ENCODE data around the gene FAM90A26. TPM values are rescaled to one million over a fixed set of nuclear protein-coding genes. Genes with fewer than 3 reads are reported as not detected.
A peak's percentile ranks its signal among the peaks of the same experiment; 100 is the strongest.
"Not testable (repeated sequence)": the region's sequence is repeated elsewhere in the genome, so short reads cannot be mapped to it uniquely, and the experiment has no call there.

The FAM90A26 gene
- total RNA-seq, 1 experiment from 2014 or later = not detected

DNA sequence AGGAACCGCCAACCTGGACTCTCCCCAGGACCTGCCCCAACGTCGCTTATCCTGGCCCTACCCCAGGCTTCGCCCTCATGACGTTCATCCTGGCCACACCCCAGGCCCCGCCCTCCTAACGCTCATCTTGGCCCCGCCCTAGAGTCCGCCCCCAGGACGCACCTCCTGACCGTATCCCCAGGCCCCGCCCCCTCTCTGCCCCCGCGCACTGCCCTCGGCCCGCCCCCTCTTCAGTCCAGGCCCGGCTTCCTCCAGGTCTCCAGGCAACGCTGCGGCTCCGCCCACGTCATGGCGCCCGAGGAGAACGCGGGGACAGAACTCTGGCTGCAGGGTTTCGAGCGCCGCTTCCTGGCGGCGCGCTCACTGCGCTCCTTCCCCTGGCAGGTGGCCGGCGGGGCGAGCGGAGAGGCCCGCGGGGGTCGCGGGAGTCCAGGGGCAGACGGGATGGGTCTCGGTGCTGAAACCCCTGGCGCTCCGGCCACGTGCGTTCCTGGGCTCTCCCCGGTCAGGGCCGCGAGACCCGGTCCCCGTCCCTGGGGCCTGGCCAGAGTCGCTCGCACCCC, 17.1 kb upstream of the FAM90A26 start:
- not testable (repeated sequence) for H3K27ac ChIP-seq (ENCODE audit: low read length); H3K9me2 ChIP-seq (replicated peaks; ENCODE audit: insufficient read depth, low read length); H2AFZ ChIP-seq (ENCODE audit: low read length); H4K20me1 ChIP-seq (ENCODE audit: insufficient read depth, low read depth, low read length); H3K79me2 ChIP-seq (ENCODE audit: low read length); H3K9me3 ChIP-seq (ENCODE audit: low read length); H3K27me3 ChIP-seq (ENCODE audit: low read length); H3K36me3 ChIP-seq (ENCODE audit: insufficient read depth, low read length); H3K4me1 ChIP-seq (ENCODE audit: low read length)
- H3K9ac ChIP-seq (ENCODE audit: low read length) = peak overlapping the region; percentile 62
- peak overlapping the region; percentile 60 for H3K4me3 ChIP-seq (ENCODE audit: low read length)
- H3K4me2 ChIP-seq (ENCODE audit: low read depth, low read length, poor library complexity, severe bottlenecking) = peak overlapping the region; percentile 50
- peak; percentile 93 for DNase-seq

DNA sequence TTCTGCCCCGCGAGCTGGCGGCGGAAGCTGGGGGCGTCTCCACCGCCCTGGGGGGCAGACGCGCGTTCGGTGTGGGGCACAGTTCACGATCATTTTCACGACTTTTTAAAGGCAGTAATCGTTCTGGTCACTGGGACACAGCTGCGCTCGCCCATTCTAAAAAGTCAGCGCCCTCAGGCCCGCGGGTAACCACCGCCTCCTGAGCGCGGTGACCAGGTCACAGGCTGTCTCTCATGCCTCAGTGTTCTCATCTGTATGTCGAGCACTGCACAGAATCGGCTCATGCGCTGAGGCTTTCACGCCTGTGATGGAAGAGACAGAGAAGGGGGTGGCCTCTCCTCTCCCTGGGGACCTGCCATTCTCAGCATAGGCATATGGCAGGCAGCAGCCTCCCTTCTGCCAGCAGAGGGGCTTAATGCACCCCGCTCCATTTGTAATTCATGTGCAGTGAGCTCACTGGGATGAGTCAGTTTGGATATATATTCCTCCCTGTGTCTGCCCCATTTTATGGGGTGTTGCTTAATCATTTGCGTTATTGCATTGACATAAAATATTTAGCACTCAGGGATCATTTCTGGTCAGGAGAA, 16.5 kb upstream of the FAM90A26 start:
- H3K4me1 ChIP-seq (ENCODE audit: low read length); H3K27ac ChIP-seq (ENCODE audit: low read length); H3K9me3 ChIP-seq (ENCODE audit: low read length); H4K20me1 ChIP-seq (ENCODE audit: insufficient read depth, low read depth, low read length); H3K79me2 ChIP-seq (ENCODE audit: low read length); H3K9me2 ChIP-seq (replicated peaks; ENCODE audit: insufficient read depth, low read length); H3K36me3 ChIP-seq (ENCODE audit: insufficient read depth, low read length); H2AFZ ChIP-seq (ENCODE audit: low read length); H3K27me3 ChIP-seq (ENCODE audit: low read length); DNase-seq: not testable (repeated sequence)
- Histone ChIP-seq H3K9ac (ENCODE audit: low read length) (peak overlapping the region; percentile 62), H3K4me3 (ENCODE audit: low read length) (peak overlapping the region; percentile 60), H3K4me2 (ENCODE audit: low read depth, low read length, poor library complexity, severe bottlenecking) (peak overlapping the region; percentile 50)

GRCh38 chr4:9155101-9155886, 14.9 kb upstream of the FAM90A26 start:
- H3K79me2 ChIP-seq (ENCODE audit: low read length); H3K36me3 ChIP-seq (ENCODE audit: insufficient read depth, low read length); H3K27me3 ChIP-seq (ENCODE audit: low read length); H3K27ac ChIP-seq (ENCODE audit: low read length); H3K4me2 ChIP-seq (ENCODE audit: low read depth, low read length, poor library complexity, severe bottlenecking); DNase-seq; H3K9me3 ChIP-seq (ENCODE audit: low read length); H4K20me1 ChIP-seq (ENCODE audit: insufficient read depth, low read depth, low read length); H3K9me2 ChIP-seq (replicated peaks; ENCODE audit: insufficient read depth, low read length); H3K9ac ChIP-seq (ENCODE audit: low read length); H3K4me3 ChIP-seq (ENCODE audit: low read length); H3K4me1 ChIP-seq (ENCODE audit: low read length); H2AFZ ChIP-seq (ENCODE audit: low read length): not testable (repeated sequence)

DNA sequence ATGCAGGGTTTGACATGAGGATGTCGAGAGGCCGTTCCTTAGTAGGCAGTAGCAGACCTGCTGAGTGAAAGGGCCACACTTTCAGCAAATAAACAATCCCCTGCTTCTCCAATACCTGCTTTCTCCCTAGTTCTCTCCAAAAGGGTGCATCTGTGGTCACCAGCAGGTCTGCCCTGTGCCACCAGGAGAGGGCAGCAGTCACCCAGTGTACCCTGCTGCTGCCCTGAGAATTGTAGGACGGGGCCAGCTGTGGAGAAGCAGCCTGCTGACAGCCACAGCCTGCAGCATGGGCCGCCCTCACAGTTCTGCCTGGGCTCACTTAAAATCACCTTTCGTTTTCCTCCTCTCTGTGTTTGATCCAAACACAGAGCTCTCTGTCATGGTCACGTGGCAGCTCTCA, 11.8 kb upstream of the FAM90A26 start:
- H2AFZ ChIP-seq (ENCODE audit: low read length); H3K4me3 ChIP-seq (ENCODE audit: low read length); H4K20me1 ChIP-seq (ENCODE audit: insufficient read depth, low read depth, low read length); H3K9me3 ChIP-seq (ENCODE audit: low read length); H3K9me2 ChIP-seq (replicated peaks; ENCODE audit: insufficient read depth, low read length); H3K4me1 ChIP-seq (ENCODE audit: low read length); H3K9ac ChIP-seq (ENCODE audit: low read length); H3K27me3 ChIP-seq (ENCODE audit: low read length); H3K79me2 ChIP-seq (ENCODE audit: low read length); DNase-seq; H3K36me3 ChIP-seq (ENCODE audit: insufficient read depth, low read length); H3K4me2 ChIP-seq (ENCODE audit: low read depth, low read length, poor library complexity, severe bottlenecking); H3K27ac ChIP-seq (ENCODE audit: low read length): not testable (repeated sequence)

GRCh38 chr4:9160046-9160445, 10.2 kb upstream of the FAM90A26 start:
- H2AFZ ChIP-seq (ENCODE audit: low read length); H3K4me3 ChIP-seq (ENCODE audit: low read length); H3K27ac ChIP-seq (ENCODE audit: low read length); H3K79me2 ChIP-seq (ENCODE audit: low read length); H3K9me3 ChIP-seq (ENCODE audit: low read length); H3K9me2 ChIP-seq (replicated peaks; ENCODE audit: insufficient read depth, low read length); DNase-seq; H3K4me2 ChIP-seq (ENCODE audit: low read depth, low read length, poor library complexity, severe bottlenecking); H3K9ac ChIP-seq (ENCODE audit: low read length); H3K36me3 ChIP-seq (ENCODE audit: insufficient read depth, low read length); H3K4me1 ChIP-seq (ENCODE audit: low read length); H4K20me1 ChIP-seq (ENCODE audit: insufficient read depth, low read depth, low read length); H3K27me3 ChIP-seq (ENCODE audit: low read length): not testable (repeated sequence)

DNA sequence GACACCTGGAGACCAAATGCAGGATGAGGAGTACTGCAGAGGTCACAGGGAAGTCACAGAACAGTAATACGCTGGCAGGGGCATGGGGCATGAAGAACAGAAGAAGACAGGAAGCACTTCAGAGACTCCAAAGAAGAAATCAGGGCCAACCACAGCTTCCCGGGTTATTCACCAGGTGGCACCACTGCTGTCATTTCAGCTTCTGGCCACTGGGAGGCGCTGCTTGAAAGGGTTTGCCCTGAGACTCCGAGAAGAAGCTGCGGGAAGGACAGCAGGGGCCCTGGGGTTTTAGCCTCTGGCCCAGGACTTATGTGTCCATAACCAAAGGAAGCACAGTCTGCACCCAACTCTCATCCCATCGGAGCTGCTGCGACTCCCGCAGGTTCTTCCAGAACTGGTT, 4.2 kb upstream of the FAM90A26 start:
- DNase-seq; H3K9me3 ChIP-seq (ENCODE audit: low read length); H3K4me2 ChIP-seq (ENCODE audit: low read depth, low read length, poor library complexity, severe bottlenecking); H3K9ac ChIP-seq (ENCODE audit: low read length); H3K4me3 ChIP-seq (ENCODE audit: low read length); H3K79me2 ChIP-seq (ENCODE audit: low read length); H4K20me1 ChIP-seq (ENCODE audit: insufficient read depth, low read depth, low read length); H2AFZ ChIP-seq (ENCODE audit: low read length); H3K27ac ChIP-seq (ENCODE audit: low read length); H3K36me3 ChIP-seq (ENCODE audit: insufficient read depth, low read length); H3K4me1 ChIP-seq (ENCODE audit: low read length); H3K9me2 ChIP-seq (replicated peaks; ENCODE audit: insufficient read depth, low read length); H3K27me3 ChIP-seq (ENCODE audit: low read length): not testable (repeated sequence)

GRCh38 chr4:9210357-9210756, 40.1 kb downstream of the FAM90A26 start, which contains the start of gene USP17L10:
Gene USP17L10, plus strand, starts transcription at chr4:9210657. Its CDS starts 0 bp downstream, at chr4:9210657.
- not testable (repeated sequence) for H3K36me3 ChIP-seq (ENCODE audit: insufficient read depth, low read length); H3K27me3 ChIP-seq (ENCODE audit: low read length); H3K4me2 ChIP-seq (ENCODE audit: low read depth, low read length, poor library complexity, severe bottlenecking); H3K9me2 ChIP-seq (replicated peaks; ENCODE audit: insufficient read depth, low read length); H3K9ac ChIP-seq (ENCODE audit: low read length); H3K79me2 ChIP-seq (ENCODE audit: low read length); H2AFZ ChIP-seq (ENCODE audit: low read length); DNase-seq; H3K4me3 ChIP-seq (ENCODE audit: low read length); H4K20me1 ChIP-seq (ENCODE audit: insufficient read depth, low read depth, low read length); H3K4me1 ChIP-seq (ENCODE audit: low read length); H3K27ac ChIP-seq (ENCODE audit: low read length); H3K9me3 ChIP-seq (ENCODE audit: low read length)

- not testable (repeated sequence) for DNase-seq; H3K9ac ChIP-seq (ENCODE audit: low read length); H3K79me2 ChIP-seq (ENCODE audit: low read length); H3K4me1 ChIP-seq (ENCODE audit: low read length); H3K36me3 ChIP-seq (ENCODE audit: insufficient read depth, low read length); H3K4me3 ChIP-seq (ENCODE audit: low read length); H3K27ac ChIP-seq (ENCODE audit: low read length); H3K27me3 ChIP-seq (ENCODE audit: low read length); H3K9me3 ChIP-seq (ENCODE audit: low read length); H3K4me2 ChIP-seq (ENCODE audit: low read depth, low read length, poor library complexity, severe bottlenecking); H4K20me1 ChIP-seq (ENCODE audit: insufficient read depth, low read depth, low read length); H3K9me2 ChIP-seq (replicated peaks; ENCODE audit: insufficient read depth, low read length); H2AFZ ChIP-seq (ENCODE audit: low read length)
These were observed 44.5 kb downstream of the FAM90A26 start for GRCh38 chr4:9214701-9215100.
